IMR-90 (cell line): ENCODE results near the gene PYY. TPM values are rescaled to one million over a fixed set of nuclear protein-coding genes. Genes with fewer than 3 reads are reported as not detected.
"Not testable (repeated sequence)": the region's sequence is repeated elsewhere in the genome, so short reads cannot be mapped to it uniquely, and the experiment has no call there.

Source experiments
- ATAC-seq: fragments of 200-7000 bp; cut with Tn5 transposase; 2 replicates; pipeline ENCODE4 v1.9.1; 2020; ENCODE audit warnings: low read depth, mild to moderate bottlenecking, moderate library complexity
- BruUV-seq: library from RNA; stranded (reverse); fragments of 400-500 nt; replicated peaks from 2 replicates; lab custom pipeline; 2021; lab: Mats Ljungman, UMichigan
- CTCF ChIA-PET: fragments of 300-600 bp; formaldehyde crosslinking; extraction: SDS; loops from one replicate; lab custom pipeline; 2021; ENCODE audit warnings: antibody characterized with exemption; lab: Yijun Ruan, JAX
- POLR2A ChIA-PET: fragments of 300-600 bp; sonication (Branson Sonifier 250); formaldehyde crosslinking; loops from one replicate; lab custom pipeline; 2022; ENCODE audit warnings: antibody characterized with exemption; ENCODE audit not compliant: unreplicated experiment; lab: Charles Lee
- DNase-seq: peaks from one replicate; pipeline ENCODE4 v3.0.0; 2013
- H2AFZ ChIP-seq: replicated peaks from 2 replicates; pipeline ENCODE3; 2013; ENCODE audit warnings: low read length, mild to moderate bottlenecking; ENCODE audit not compliant: poor library complexity
- H2AK5ac ChIP-seq: 2 replicates; pipeline ENCODE4 v1.6.1; 2013; ENCODE audit warnings: low read depth, low read length, inconsistent platforms
- H2AK9ac ChIP-seq: replicated peaks from 2 replicates; pipeline ENCODE3; 2013; ENCODE audit warnings: mild to moderate bottlenecking, low read depth, low read length, moderate library complexity; ENCODE audit not compliant: poor library complexity
- H2BK120ac ChIP-seq: 2 replicates; pipeline ENCODE4 v1.6.1; 2013; ENCODE audit warnings: low read depth, low read length, inconsistent platforms
- H2BK15ac ChIP-seq: 3 replicates; pipeline ENCODE4 v1.6.1; 2013; ENCODE audit warnings: low read depth, low read length, inconsistent platforms
- H2BK20ac ChIP-seq: 2 replicates; pipeline ENCODE4 v1.6.1; 2013; ENCODE audit warnings: low read depth, mild to moderate bottlenecking, inconsistent platforms, low read length, moderate library complexity
- H2BK5ac ChIP-seq: 2 replicates; pipeline ENCODE4 v1.6.1; 2013; ENCODE audit warnings: mild to moderate bottlenecking, low read depth, low read length, inconsistent platforms; ENCODE audit not compliant: poor library complexity, severe bottlenecking
- H3K14ac ChIP-seq: replicated peaks from 2 replicates; pipeline ENCODE4 v1.6.1; 2013; ENCODE audit warnings: low read depth, low read length, inconsistent platforms
- H3K18ac ChIP-seq: 2 replicates; pipeline ENCODE4 v1.6.1; 2013; ENCODE audit warnings: low read depth, low read length, control low read depth
- H3K23ac ChIP-seq: 2 replicates; pipeline ENCODE4 v1.6.1; 2013; ENCODE audit warnings: low read depth, low read length, inconsistent platforms
- H3K27ac ChIP-seq: 2 replicates; pipeline ENCODE4 v1.5.1; 2013; ENCODE audit warnings: mild to moderate bottlenecking, control low read depth, low read length; ENCODE audit not compliant: insufficient read depth
- H3K27me3 ChIP-seq: 2 replicates; pipeline ENCODE4 v1.6.1; 2013; ENCODE audit warnings: low read length; ENCODE audit not compliant: control insufficient read depth, insufficient read depth
- H3K36me3 ChIP-seq: 2 replicates; pipeline ENCODE4 v1.6.1; 2013; ENCODE audit warnings: low read length, mixed read lengths; ENCODE audit not compliant: control insufficient read depth, insufficient read depth
- H3K4ac ChIP-seq: 2 replicates; pipeline ENCODE4 v1.6.1; 2013; ENCODE audit warnings: low read depth, low read length, inconsistent platforms
- H3K4me1 ChIP-seq: 2 replicates; pipeline ENCODE4 v1.6.1; 2013; ENCODE audit warnings: low read length, mixed read lengths; ENCODE audit not compliant: control insufficient read depth, insufficient read depth
- H3K4me2 ChIP-seq: 2 replicates; pipeline ENCODE4 v1.6.1; 2013; ENCODE audit warnings: low read depth, mild to moderate bottlenecking, control low read depth, low read length, moderate library complexity
- H3K4me3 ChIP-seq: 2 replicates; pipeline ENCODE4 v1.5.1; 2013; ENCODE audit warnings: low read depth, mild to moderate bottlenecking, control low read depth, low read length, moderate library complexity; ENCODE audit not compliant: insufficient read depth
- H3K56ac ChIP-seq: 2 replicates; pipeline ENCODE4 v1.6.1; 2013; ENCODE audit warnings: low read length, inconsistent platforms; ENCODE audit not compliant: insufficient read depth; ENCODE audit errors: extremely low read depth
- H3K79me1 ChIP-seq, 2 experiments: 2 replicates each; pipeline ENCODE4 v1.6.1; 2013; ENCODE audit warnings: low read length in 2 of 2, inconsistent platforms in 1 of 2, low read depth in 1 of 2
- H3K9ac ChIP-seq: 2 replicates; pipeline ENCODE4 v1.6.1; 2013; ENCODE audit warnings: low read depth, low read length, control low read depth
- H3K9me1 ChIP-seq: 2 replicates; pipeline ENCODE4 v1.6.1; 2013; ENCODE audit warnings: low read length, inconsistent platforms; ENCODE audit not compliant: insufficient read depth
- H3K9me3 ChIP-seq: 2 replicates; pipeline ENCODE4 v1.6.1; 2013; ENCODE audit warnings: low read length; ENCODE audit not compliant: control insufficient read depth, insufficient read depth
- H4K20me1 ChIP-seq: 2 replicates; pipeline ENCODE4 v1.6.1; 2013; ENCODE audit warnings: low read length, inconsistent platforms; ENCODE audit not compliant: insufficient read depth
- H4K5ac ChIP-seq: 2 replicates; pipeline ENCODE4 v1.6.1; 2013; ENCODE audit warnings: mild to moderate bottlenecking, low read depth, low read length, control low read depth
- H4K8ac ChIP-seq, 2 experiments: 2 replicates each; pipeline ENCODE4 v1.6.1; 2013; ENCODE audit warnings: low read depth in 2 of 2, low read length in 2 of 2, control low read depth in 1 of 2, inconsistent platforms in 1 of 2
- H4K91ac ChIP-seq: 2 replicates; pipeline ENCODE4 v1.6.1; 2013; ENCODE audit warnings: low read depth, low read length, inconsistent platforms; ENCODE audit not compliant: insufficient read depth
- BHLHE40 ChIP-seq: fragments of 150-350 bp; IDR thresholded peaks from 2 replicates; pipeline ENCODE4 v1.6.1; 2016; ENCODE audit warnings: mild to moderate bottlenecking, low read depth, low read length
- CEBPB ChIP-seq: IDR thresholded peaks from 2 replicates; pipeline ENCODE4 v1.6.1; 2012; ENCODE audit warnings: low read depth, low read length, improper control_type of control experiment
- FOS ChIP-seq: fragments of 150-350 bp; IDR thresholded peaks from 2 replicates; pipeline ENCODE4 v1.6.1; 2016; ENCODE audit warnings: low read depth, low read length
- MAFK ChIP-seq: IDR thresholded peaks from 2 replicates; pipeline ENCODE4 v1.6.1; 2012; ENCODE audit warnings: low read depth, low read length, improper control_type of control experiment
- POLR2A ChIP-seq: IDR thresholded peaks from 2 replicates; pipeline ENCODE4 v1.6.1; 2012; ENCODE audit warnings: mild to moderate bottlenecking, low read depth, low read length
- RAD21 ChIP-seq: IDR thresholded peaks from 2 replicates; pipeline ENCODE4 v1.6.1; 2012; ENCODE audit warnings: low read length, improper control_type of control experiment
- RCOR1 ChIP-seq: IDR thresholded peaks from 2 replicates; pipeline ENCODE4 v1.6.1; 2012; ENCODE audit warnings: mild to moderate bottlenecking, low read length, improper control_type of control experiment; ENCODE audit not compliant: insufficient replicate concordance
- WGBS, 2 experiments: methylation state at CpG; one replicate each; pipeline versions ENCODE4 v1.1.5 to v1.1.7; 2013; ENCODE audit warnings: missing lambda C conversion rate in 2 of 2; ENCODE audit not compliant: insufficient read length in 1 of 2; ENCODE audit errors: extremely low coverage in 2 of 2; 5-methylcytosine and 5-hydroxymethylcytosine counted together
- dilution Hi-C: fragments of 300-500 bp; cut with HindIII; formaldehyde crosslinking; loops from one replicate; pipeline ENCODE4 v1.14.3; 2018; ENCODE audit warnings: low sequenced_read_pairs; ENCODE audit not compliant: unreplicated experiment
- in situ Hi-C: fragments of 300-500 bp; cut with MboI; formaldehyde crosslinking; loops from 3 replicates; pipeline ENCODE4 v1.14.3; 2019; ENCODE audit warnings: low sequenced_read_pairs, inconsistent platforms, mixed read lengths
- intact Hi-C: fragments of 100-400 bp; cut with micrococcal nuclease; formaldehyde crosslinking; loops from 2 replicates; pipeline ENCODE4 v1.10.0; 2022
- polyA plus RNA-seq, 3 experiments: library from polyadenylated mRNA; depleted of rRNA; stranded (reverse); fragments of >200 nt; gene quantifications; 2 replicates each; pipeline ENCODE4 v1.2.3, GENCODE V29; 2012; ENCODE audit warnings: low replicate concordance in 1 of 3
- total RNA-seq: library from RNA; depleted of rRNA; stranded (reverse); fragments of >200 nt; gene quantifications from 2 replicates; pipeline ENCODE4 v1.2.3, GENCODE V29; 2012

PYY gene
- total and polyA plus RNA-seq, 2 of the 4 experiments (the other 2 are of a cell fraction) = not detected

- H3K4me1 ChIP-seq = no peaks in the 10 kb centered on the region; the same call in 1 of the 2 replicates
- no peak overlapping the region for H4K5ac ChIP-seq
- H3K4me2 ChIP-seq = no peak overlapping the region
- H3K36me3 ChIP-seq = no peaks in the 10 kb centered on the region
- H3K27ac ChIP-seq = no peak overlapping the region
- no peaks in the 10 kb centered on the region for H3K9me3 ChIP-seq
- CTCF ChIA-PET = no interaction called here
- POLR2A ChIA-PET = no interaction called here
- H3K4me3 ChIP-seq = no peak overlapping the region
- peaks cover 36% of the 10 kb centered on the region for H3K27me3 ChIP-seq
- no peak for TF ChIP-seq POLR2A
- no peak for TF ChIP-seq CEBPB
- TF ChIP-seq RAD21 = no peak
- TF ChIP-seq BHLHE40 = no peak
- no peak for TF ChIP-seq RCOR1
- TF ChIP-seq MAFK = no peak
- no peak for TF ChIP-seq FOS
- H3K4ac ChIP-seq = no peak overlapping the region
- BruUV-seq = no TSS peak
- no peaks in the 10 kb centered on the region for H3K79me1 ChIP-seq
- no peaks in the 10 kb centered on the region; the same call in 1 of the 2 replicates for H4K20me1 ChIP-seq
- H2AK9ac ChIP-seq = no peak overlapping the region
- dilution Hi-C loops (no loop called here), in situ Hi-C loops (loop anchor here (5.0 to 10.0 kb wide), 2 partner anchors 62 to 225 kb away; partner anchors contain the start of gene NAGS), intact Hi-C loops (loop anchor here (5.0 kb wide), 1 partner anchor 63 kb away; no protein-coding TSS in a partner anchor)
- no peak overlapping the region for H3K18ac ChIP-seq
- DNase-seq = no peak
- H3K9me1 ChIP-seq = no peaks in the 10 kb centered on the region; the same call in 1 of the 2 replicates
- H3K14ac ChIP-seq = no peak overlapping the region
- no peak for ATAC-seq
- H3K9ac ChIP-seq = no peak overlapping the region
- H2BK120ac ChIP-seq = no peak overlapping the region
- no peak overlapping the region for H2AK5ac ChIP-seq
- no peak overlapping the region for H4K8ac ChIP-seq
- WGBS, 2 experiments = no CpG with 5 or more reads among the region's 5 CpGs
- no peak overlapping the region for H3K23ac ChIP-seq
- H2AFZ ChIP-seq = no peak overlapping the region
- H2BK20ac ChIP-seq = no peak overlapping the region
- no peak overlapping the region for H4K91ac ChIP-seq
- H3K56ac ChIP-seq = no peak overlapping the region
- no peak overlapping the region for H2BK5ac ChIP-seq
- H2BK15ac ChIP-seq = no peak overlapping the region
Measured at GRCh38 chr17:43939886-43940285, 13.9 kb downstream of the PYY start.

- H2BK20ac ChIP-seq, H3K14ac ChIP-seq, H4K5ac ChIP-seq, H3K9me1 ChIP-seq, H2BK5ac ChIP-seq, H3K4ac ChIP-seq, H2AK9ac ChIP-seq, CTCF ChIA-PET, dilution Hi-C loops, in situ Hi-C loops, H3K4me1 ChIP-seq, H3K79me1 ChIP-seq, H3K4me3 ChIP-seq, H4K20me1 ChIP-seq, H4K91ac ChIP-seq, H2AK5ac ChIP-seq, POLR2A ChIA-PET, H2BK120ac ChIP-seq, H3K4me2 ChIP-seq, H3K23ac ChIP-seq, intact Hi-C loops, H3K9ac ChIP-seq, ATAC-seq, H3K36me3 ChIP-seq, BruUV-seq, H2BK15ac ChIP-seq, H2AFZ ChIP-seq, H3K27ac ChIP-seq, DNase-seq, H3K56ac ChIP-seq, H4K8ac ChIP-seq, H3K18ac ChIP-seq, H3K9me3 ChIP-seq: not testable (repeated sequence)
- H3K27me3 ChIP-seq = peaks cover 39% of the 10 kb centered on the region
- no CpG with 5 or more reads among the region's 3 CpGs for WGBS, 2 experiments
Measured at GRCh38 chr17:43939452-43939851, 14.3 kb downstream of the PYY start.
